OCI-LY3 (cell line): ENCODE data around the gene HSD17B13.
"Not testable (repeated sequence)": the region's sequence is repeated elsewhere in the genome, so short reads cannot be mapped to it uniquely, and the experiment has no call there.

Experiments
- H2AFZ ChIP-seq: fragments of 200-600, 300-600 bp; shearing (Covaris generic); 2 replicates; pipeline ENCODE4 v1.6.0; 2014; ENCODE audit warnings: antibody characterized with exemption, low read depth, low read length
- H3K27ac ChIP-seq: fragments of 200-600, 300-600 bp; sonication (generic); 2 replicates; pipeline ENCODE4 v1.5.1; 2014; ENCODE audit warnings: mild to moderate bottlenecking, low read length, moderate library complexity, mixed read lengths
- H3K27me3 ChIP-seq: fragments of 200-600, 300-600 bp; sonication (generic); 2 replicates; pipeline ENCODE4 v1.6.1; 2014; ENCODE audit warnings: low read depth, low read length, mixed read lengths
- H3K36me3 ChIP-seq: fragments of 200-600, 300-600 bp; sonication (generic); replicated peaks from 2 replicates; pipeline ENCODE3; 2014; ENCODE audit warnings: low read depth, low read length, mixed read lengths
- H3K4me1 ChIP-seq: fragments of 300-600, 200-600 bp; sonication (generic); 2 replicates; pipeline ENCODE4 v1.6.1; 2014; ENCODE audit warnings: low read length, mixed read lengths
- H3K4me2 ChIP-seq: fragments of 200-600, 300-600 bp; sonication (generic); 2 replicates; pipeline ENCODE4 v1.6.1; 2014; ENCODE audit warnings: low read length, mixed read lengths
- H3K4me3 ChIP-seq: fragments of 300-600, 200-600 bp; sonication (generic); 2 replicates; pipeline ENCODE4 v1.5.1; 2014; ENCODE audit warnings: antibody characterized with exemption, mild to moderate bottlenecking, low read length, moderate library complexity
- H3K79me2 ChIP-seq: fragments of 300-600, 200-600 bp; shearing (Covaris generic); 2 replicates; pipeline ENCODE4 v1.6.1; 2014; ENCODE audit warnings: mild to moderate bottlenecking, low read length, mixed read lengths
- H3K9ac ChIP-seq: fragments of 300-600, 200-600 bp; shearing (Covaris generic); 2 replicates; pipeline ENCODE4 v1.6.0; 2014; ENCODE audit warnings: mild to moderate bottlenecking, low read length, moderate library complexity
- H3K9me3 ChIP-seq: fragments of 200-600, 300-600 bp; shearing (Covaris generic); 2 replicates; pipeline ENCODE4 v1.6.1; 2014; ENCODE audit warnings: low read length, mixed read lengths; ENCODE audit not compliant: insufficient read depth
- H4K20me1 ChIP-seq: fragments of 200-600, 300-600 bp; sonication (generic); 2 replicates; pipeline ENCODE4 v1.6.1; 2016; ENCODE audit warnings: low read length, mixed read lengths; ENCODE audit not compliant: insufficient read depth
- EZH2phosphoT487 ChIP-seq: fragments of 200-600 bp; shearing (Covaris generic); IDR thresholded peaks from 2 replicates; pipeline ENCODE4 v1.6.1; 2018; ENCODE audit warnings: antibody characterized with exemption, mixed run types, low read depth
- TF ChIP-seq, protein P1 (sequence below): fragments of 200-600, 300-600 bp; sonication (generic); IDR thresholded peaks from 2 replicates; pipeline ENCODE4 v1.5.1; 2014; ENCODE audit warnings: antibody characterized with exemption, low read length, low read depth

Gene HSD17B13

DNA sequence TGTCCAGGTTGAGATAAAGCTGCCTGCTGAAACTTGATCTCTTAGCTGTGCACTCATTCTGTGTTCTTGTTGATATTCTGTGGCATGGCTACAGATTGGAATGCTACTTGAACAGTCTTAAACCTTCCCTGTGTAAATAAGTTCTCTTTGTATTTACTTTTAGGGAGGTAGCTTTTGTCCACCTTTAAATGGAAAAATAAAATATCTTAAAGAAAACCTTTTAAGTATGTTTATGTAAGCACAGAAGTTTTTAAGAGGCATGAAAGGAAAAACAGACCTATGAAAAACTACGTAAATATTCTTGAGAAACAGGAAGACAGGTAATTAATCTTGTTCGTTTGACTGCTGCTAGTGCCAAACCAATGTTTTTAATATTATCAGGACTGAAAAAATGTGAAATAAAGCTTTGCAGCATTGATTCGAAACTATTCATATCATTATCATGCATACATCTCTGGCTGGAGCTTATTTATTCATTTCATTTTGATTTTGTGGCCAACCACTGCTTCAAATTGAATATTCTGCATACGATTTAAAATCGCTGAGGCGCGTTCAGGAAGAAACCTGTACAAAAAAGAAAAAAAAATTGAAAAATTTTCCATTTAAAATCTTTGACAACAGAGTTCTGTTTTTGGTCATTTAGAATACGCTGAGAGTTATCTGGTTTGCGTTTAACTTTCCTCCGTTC, 17.8 kb downstream of the HSD17B13 start:
- Histone ChIP-seq H3K4me3 (no peak overlapping the region), H3K27ac (no peak overlapping the region), H3K9ac (no peak overlapping the region), H2AFZ (no peak overlapping the region), H3K79me2 (no peaks in the 10 kb centered on the region), H4K20me1 (no peaks in the 10 kb centered on the region), H3K4me2 (no peak overlapping the region), H3K4me1 (peaks cover 11% of the 10 kb centered on the region; the same call in 1 of the 2 replicates), H3K27me3 (no peaks in the 10 kb centered on the region), H3K36me3 (no peaks in the 10 kb centered on the region), H3K9me3 (no peaks in the 10 kb centered on the region)
- TF ChIP-seq, protein P1, sequence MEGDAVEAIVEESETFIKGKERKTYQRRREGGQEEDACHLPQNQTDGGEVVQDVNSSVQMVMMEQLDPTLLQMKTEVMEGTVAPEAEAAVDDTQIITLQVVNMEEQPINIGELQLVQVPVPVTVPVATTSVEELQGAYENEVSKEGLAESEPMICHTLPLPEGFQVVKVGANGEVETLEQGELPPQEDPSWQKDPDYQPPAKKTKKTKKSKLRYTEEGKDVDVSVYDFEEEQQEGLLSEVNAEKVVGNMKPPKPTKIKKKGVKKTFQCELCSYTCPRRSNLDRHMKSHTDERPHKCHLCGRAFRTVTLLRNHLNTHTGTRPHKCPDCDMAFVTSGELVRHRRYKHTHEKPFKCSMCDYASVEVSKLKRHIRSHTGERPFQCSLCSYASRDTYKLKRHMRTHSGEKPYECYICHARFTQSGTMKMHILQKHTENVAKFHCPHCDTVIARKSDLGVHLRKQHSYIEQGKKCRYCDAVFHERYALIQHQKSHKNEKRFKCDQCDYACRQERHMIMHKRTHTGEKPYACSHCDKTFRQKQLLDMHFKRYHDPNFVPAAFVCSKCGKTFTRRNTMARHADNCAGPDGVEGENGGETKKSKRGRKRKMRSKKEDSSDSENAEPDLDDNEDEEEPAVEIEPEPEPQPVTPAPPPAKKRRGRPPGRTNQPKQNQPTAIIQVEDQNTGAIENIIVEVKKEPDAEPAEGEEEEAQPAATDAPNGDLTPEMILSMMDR, result no peak
- no peak for TF ChIP-seq EZH2phosphoT487

DNA sequence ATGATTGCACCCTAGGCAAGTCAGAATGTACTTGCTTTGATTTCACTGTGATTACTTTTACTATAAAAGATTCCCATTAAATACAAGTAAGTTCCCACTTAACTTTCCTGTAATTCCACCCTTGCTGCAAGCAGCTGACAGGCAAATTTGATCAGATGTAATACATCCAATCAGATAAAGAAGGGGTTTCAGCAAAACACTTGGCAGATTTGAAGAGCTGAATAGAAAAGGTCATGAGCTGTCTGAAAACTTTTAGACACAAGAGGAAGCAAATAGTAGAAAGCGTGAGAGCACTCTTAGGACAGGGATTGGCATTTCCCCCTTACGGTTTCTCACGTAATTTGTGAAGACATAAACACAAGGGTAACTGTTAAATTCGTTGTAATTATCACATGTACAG, 22.8 kb downstream of the HSD17B13 start:
- no peaks in the 10 kb centered on the region for H3K36me3 ChIP-seq
- H4K20me1 ChIP-seq, result no peaks in the 10 kb centered on the region
- TF ChIP-seq EZH2phosphoT487, result no peak
- TF ChIP-seq, protein P1, result no peak
- H3K27me3 ChIP-seq, result no peaks in the 10 kb centered on the region
- no peak overlapping the region for H3K27ac ChIP-seq
- H3K9me3 ChIP-seq, result no peaks in the 10 kb centered on the region
- no peak overlapping the region for H2AFZ ChIP-seq
- no peak overlapping the region for H3K9ac ChIP-seq
- H3K4me3 ChIP-seq, result no peak overlapping the region
- no peaks in the 10 kb centered on the region for H3K79me2 ChIP-seq
- 0 out of 2 replicates have a peak, but pooled peaks cover 4% of the 10 kb centered on the region for H3K4me1 ChIP-seq
- H3K4me2 ChIP-seq, result no peak overlapping the region

DNA sequence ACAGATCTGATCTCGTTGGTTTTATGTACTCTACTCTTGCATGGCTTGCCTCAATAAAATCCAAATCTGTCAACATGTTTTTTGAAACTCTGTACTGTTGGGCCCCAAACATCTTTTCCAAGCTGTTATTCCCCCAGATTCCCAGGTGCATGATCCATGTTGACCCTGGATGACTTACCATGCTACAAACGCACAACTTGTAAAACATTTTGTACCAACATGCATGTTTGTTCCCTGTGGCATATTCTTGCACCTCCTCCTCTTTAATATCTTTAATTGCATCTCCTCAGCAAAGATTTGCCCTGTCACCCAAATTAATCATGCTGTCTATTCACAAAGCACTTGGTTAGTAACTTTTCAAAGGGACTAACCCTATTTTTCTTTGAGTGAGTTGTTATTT, 24.3 kb downstream of the HSD17B13 start:
- Histone ChIP-seq H3K9me3 (no peaks in the 10 kb centered on the region), H3K27me3 (no peaks in the 10 kb centered on the region), H3K36me3 (no peaks in the 10 kb centered on the region), H3K4me2 (no peak overlapping the region), H2AFZ (no peak overlapping the region), H3K79me2 (no peaks in the 10 kb centered on the region), H3K4me3 (no peak overlapping the region), H3K27ac (no peak overlapping the region), H3K4me1 (0 out of 2 replicates have a peak, but pooled peaks cover 4% of the 10 kb centered on the region), H3K9ac (no peak overlapping the region), H4K20me1 (no peaks in the 10 kb centered on the region)
- TF ChIP-seq EZH2phosphoT487, result no peak
- TF ChIP-seq, protein P1, result no peak

DNA sequence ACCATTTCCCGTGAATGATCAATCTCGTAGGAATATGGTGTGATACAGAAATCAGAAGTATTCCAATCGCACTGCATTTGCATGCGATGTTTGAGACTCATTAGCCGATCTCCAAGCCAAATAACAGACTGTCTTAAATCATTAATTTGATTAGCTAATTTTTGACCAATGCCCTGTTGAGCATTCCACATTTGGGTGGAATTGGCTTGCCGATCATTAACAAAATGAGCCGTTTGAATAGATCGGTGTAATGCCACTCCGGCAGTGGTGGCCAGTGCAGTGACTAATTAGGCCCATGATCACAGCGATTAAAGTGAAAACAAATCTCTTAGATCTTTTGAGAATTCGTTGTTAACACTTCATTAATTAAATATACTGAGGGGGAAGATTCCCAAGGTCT, 27.8 kb downstream of the HSD17B13 start:
- H4K20me1 ChIP-seq, H3K9ac ChIP-seq, H3K9me3 ChIP-seq, H3K4me1 ChIP-seq, H3K4me3 ChIP-seq, H3K4me2 ChIP-seq, H2AFZ ChIP-seq, H3K27me3 ChIP-seq, H3K36me3 ChIP-seq, H3K27ac ChIP-seq, H3K79me2 ChIP-seq: not testable (repeated sequence)

DNA sequence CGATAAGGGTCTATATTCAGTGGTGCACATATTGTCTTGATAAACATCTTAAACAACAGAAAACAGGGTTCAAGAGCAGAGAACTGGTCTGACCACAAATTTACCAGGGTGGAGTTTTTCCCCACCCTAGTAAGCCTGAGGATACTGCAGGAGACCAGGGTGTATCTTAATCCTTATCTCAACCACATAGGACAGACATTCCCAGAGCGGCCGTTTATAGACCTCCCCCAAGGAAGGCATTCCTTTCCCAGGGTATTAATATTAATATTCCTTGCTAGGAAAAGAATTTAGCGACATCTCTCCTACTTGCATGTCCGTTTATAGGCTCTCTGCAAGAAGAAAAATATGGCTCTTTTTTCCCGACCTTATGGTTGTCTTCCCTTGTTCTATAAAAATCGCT, 28.8 kb downstream of the HSD17B13 start:
- H4K20me1 ChIP-seq, H3K9me3 ChIP-seq, H3K4me2 ChIP-seq, H3K4me3 ChIP-seq, H3K27me3 ChIP-seq, H3K27ac ChIP-seq, H3K4me1 ChIP-seq, H3K79me2 ChIP-seq, H3K9ac ChIP-seq, H2AFZ ChIP-seq, H3K36me3 ChIP-seq: not testable (repeated sequence)
